Mesodermal cell (in vitro differentiated cells): ENCODE data around the gene ZNF346. TPM values are rescaled to one million over a fixed set of nuclear protein-coding genes. Genes with fewer than 3 reads are reported as not detected.
A peak's percentile ranks its signal among the peaks of the same experiment; 100 is the strongest.
"Not testable (repeated sequence)": the region's sequence is repeated elsewhere in the genome, so short reads cannot be mapped to it uniquely, and the experiment has no call there.

Experiments
- H3K27ac ChIP-seq: 2 replicates; pipeline ENCODE4 v1.7.0; 2013; ENCODE audit warnings: mild to moderate bottlenecking, low read depth, low read length, moderate library complexity; ENCODE audit not compliant: severe bottlenecking
- H3K36me3 ChIP-seq: 2 replicates; pipeline ENCODE4 v1.7.1; 2013; ENCODE audit warnings: mild to moderate bottlenecking, low read length, moderate library complexity; ENCODE audit not compliant: control insufficient read depth, insufficient read depth
- H3K4me1 ChIP-seq: one replicate; pipeline ENCODE4 v1.7.1; 2013; ENCODE audit warnings: mild to moderate bottlenecking, low read length; ENCODE audit not compliant: insufficient read depth, control insufficient read depth, poor library complexity, severe bottlenecking
- H3K4me3 ChIP-seq: 2 replicates; pipeline ENCODE4 v1.7.0; 2013; ENCODE audit warnings: low read length, control low read depth, mild to moderate bottlenecking; ENCODE audit not compliant: insufficient read depth, poor library complexity, severe bottlenecking; ENCODE audit errors: extremely low read depth
- H3K9me3 ChIP-seq: 2 replicates; pipeline ENCODE4 v1.7.1; 2013; ENCODE audit warnings: mild to moderate bottlenecking, low read length, moderate library complexity; ENCODE audit not compliant: control insufficient read depth
- WGBS, 2 experiments: methylation state at CpG; one replicate each; pipeline ENCODE4 v1.1.5; 2013; ENCODE audit warnings: missing lambda C conversion rate in 2 of 2; ENCODE audit not compliant: insufficient coverage in 2 of 2; 5-methylcytosine and 5-hydroxymethylcytosine counted together
- polyA plus RNA-seq, 2 experiments: library from polyadenylated mRNA; stranded (reverse); fragments of 50-300 nt; gene quantifications; one replicate each; pipeline ENCODE4 v1.2.3, GENCODE V29; 2013

Gene ZNF346, protein sequence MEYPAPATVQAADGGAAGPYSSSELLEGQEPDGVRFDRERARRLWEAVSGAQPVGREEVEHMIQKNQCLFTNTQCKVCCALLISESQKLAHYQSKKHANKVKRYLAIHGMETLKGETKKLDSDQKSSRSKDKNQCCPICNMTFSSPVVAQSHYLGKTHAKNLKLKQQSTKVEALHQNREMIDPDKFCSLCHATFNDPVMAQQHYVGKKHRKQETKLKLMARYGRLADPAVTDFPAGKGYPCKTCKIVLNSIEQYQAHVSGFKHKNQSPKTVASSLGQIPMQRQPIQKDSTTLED
- 18.2 TPM for polyA plus RNA-seq (2013, experiment 1 of 2)
- 15.5 TPM for polyA plus RNA-seq (2013, experiment 2 of 2)

DNA sequence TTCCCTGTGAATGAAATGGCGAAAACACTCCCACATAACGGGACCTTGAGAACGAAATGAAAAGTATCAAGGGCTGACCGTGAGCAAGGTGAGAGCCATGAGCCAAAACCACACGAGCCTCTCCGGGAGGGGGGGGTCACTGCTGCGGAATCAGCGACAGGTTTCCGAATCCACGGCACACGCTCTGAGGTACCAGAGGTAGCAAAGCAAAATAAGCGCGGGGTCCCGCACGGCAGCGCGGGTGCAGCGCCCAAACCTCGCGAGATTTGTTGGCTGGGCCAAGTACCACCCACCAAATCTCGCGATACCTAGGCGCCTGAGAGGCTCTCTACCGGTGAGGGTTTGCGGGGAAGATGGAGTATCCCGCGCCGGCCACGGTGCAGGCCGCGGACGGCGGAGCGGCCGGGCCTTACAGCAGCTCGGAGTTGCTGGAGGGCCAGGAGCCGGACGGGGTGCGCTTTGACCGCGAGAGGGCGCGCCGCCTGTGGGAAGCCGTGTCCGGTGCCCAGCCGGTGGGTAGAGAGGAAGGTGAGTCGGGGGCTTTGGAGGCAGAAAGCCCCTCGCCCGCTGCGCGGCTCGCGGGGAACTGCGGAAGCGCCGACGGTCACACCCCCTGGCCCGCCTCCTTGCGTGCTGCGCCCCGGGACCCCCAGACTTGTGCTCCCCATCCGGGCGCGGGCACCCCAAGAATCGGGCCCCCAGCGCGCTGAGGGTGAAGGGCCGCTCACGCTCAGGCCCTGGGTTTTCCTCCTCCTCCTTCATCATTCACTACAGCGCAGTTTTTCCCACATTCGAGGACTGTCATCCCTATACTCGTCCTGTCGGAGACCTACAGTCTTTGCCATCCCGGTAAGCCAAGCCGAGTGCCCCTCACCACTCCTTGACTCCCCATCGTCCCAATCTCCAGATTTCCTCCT, at the start of gene ZNF346:
TSS of gene ZNF346 (plus strand) at position 311 of the 917 bp plus-strand sequence. CDS start at position 354, 43 bp downstream.
- WGBS, 2 experiments: 1 to 3% methylated on average over 38 to 74 of the region's 77 CpGs
- peak within 1 kb of the TSS; percentile 72 for H3K27ac ChIP-seq
- no peaks in the 10 kb centered on the region for H3K9me3 ChIP-seq
- H3K4me1 ChIP-seq: no peaks in the 10 kb centered on the region
- H3K4me3 ChIP-seq: peak within 1 kb of the TSS; percentile 84
- peaks cover 14% of the 10 kb centered on the region for H3K36me3 ChIP-seq

- WGBS, 2 experiments: 100% methylated on average over 2 to 3 of the region's 3 CpGs
- Histone ChIP-seq H3K27ac (no peak overlapping the region), H3K4me3 (no peak overlapping the region), H3K36me3 (peaks cover 59% of the 10 kb centered on the region), H3K9me3 (no peaks in the 10 kb centered on the region), H3K4me1 (no peaks in the 10 kb centered on the region)
Observed at GRCh38 chr5:176979669-176980068, 42.8 kb upstream of the ZNF346 start.

- Histone ChIP-seq H3K9me3 (peaks cover 9% of the 10 kb centered on the region), H3K4me1 (no peaks in the 10 kb centered on the region), H3K27ac (no peak overlapping the region), H3K4me3 (no peak overlapping the region), H3K36me3 (peaks cover 62% of the 10 kb centered on the region)
- WGBS, 2 experiments: 97 to 100% methylated on average over 2 to 5 of the region's 7 CpGs
Observed at GRCh38 chr5:176980818-176981217, 41.7 kb upstream of the ZNF346 start.

- H3K4me3 ChIP-seq, H3K4me1 ChIP-seq, H3K27ac ChIP-seq: not testable (repeated sequence)
- Histone ChIP-seq H3K36me3 (peaks cover 58% of the 10 kb centered on the region), H3K9me3 (peaks cover 16% of the 10 kb centered on the region)
- WGBS, 2 experiments: 86 to 87% methylated on average over 4 of the region's 13 CpGs
Observed at GRCh38 chr5:176983112-176983511, 39.4 kb upstream of the ZNF346 start.

DNA sequence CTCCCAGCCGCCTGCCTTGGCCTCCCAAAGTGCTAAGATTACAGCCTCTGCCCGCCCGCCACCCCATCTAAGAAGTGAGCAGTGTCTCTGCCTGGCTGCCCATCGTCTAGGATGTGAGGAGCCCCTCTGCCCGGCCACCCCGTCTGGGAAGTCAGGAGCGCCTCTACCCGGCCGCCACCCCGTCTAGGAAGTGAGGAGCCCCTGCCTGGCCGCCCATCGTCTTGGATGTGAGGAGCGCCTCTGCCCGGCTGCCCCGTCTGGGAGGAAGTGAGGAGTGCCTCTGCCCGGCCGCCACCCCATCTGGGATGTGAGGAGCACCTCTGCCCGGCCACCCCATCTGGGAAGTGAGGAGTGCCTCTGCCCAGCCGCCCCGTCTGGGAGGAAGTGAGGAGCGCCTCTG, 38.9 kb upstream of the ZNF346 start:
- not testable (repeated sequence) for H3K4me1 ChIP-seq, H3K27ac ChIP-seq, H3K4me3 ChIP-seq
- Histone ChIP-seq H3K36me3 (peaks cover 63% of the 10 kb centered on the region), H3K9me3 (peaks cover 18% of the 10 kb centered on the region)
- 93% methylated on average over 8 to 19 of the region's 21 CpGs for whole genome bisulfite sequencing, 2 experiments

DNA sequence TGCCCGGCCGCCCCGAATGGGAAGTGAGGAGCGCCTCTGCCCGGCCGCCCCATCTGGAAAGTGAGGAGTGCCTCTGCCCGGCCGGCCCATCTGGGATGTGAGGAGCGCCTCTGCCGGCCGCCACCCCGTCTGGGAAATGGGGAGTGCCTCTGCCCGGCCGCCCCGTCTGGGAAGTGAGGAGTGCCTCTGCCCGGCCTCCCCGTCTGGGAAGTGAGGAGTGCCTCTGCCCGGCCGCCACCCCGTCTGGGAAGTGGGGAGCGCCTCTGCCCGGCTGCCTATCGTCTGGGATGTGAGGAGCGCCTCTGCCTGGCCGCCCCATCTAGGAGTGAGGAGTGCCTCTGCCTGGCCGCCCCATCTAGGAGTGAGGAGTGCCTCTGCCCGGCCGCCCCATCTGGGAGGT, 38.3 kb upstream of the ZNF346 start:
- H3K27ac ChIP-seq, H3K4me1 ChIP-seq, H3K4me3 ChIP-seq: not testable (repeated sequence)
- Histone ChIP-seq H3K9me3 (peaks cover 18% of the 10 kb centered on the region), H3K36me3 (peaks cover 63% of the 10 kb centered on the region)
- 97% methylated on average over 22 to 28 of the region's 28 CpGs for WGBS, 2 experiments

GRCh38 chr5:176985516-176985915, 37.0 kb upstream of the ZNF346 start:
- WGBS, 2 experiments: 93 to 100% methylated on average over 2 of the region's 2 CpGs
- Histone ChIP-seq H3K4me3 (no peak overlapping the region), H3K36me3 (peaks cover 57% of the 10 kb centered on the region)

GRCh38 chr5:176986280-176986679, 36.2 kb upstream of the ZNF346 start:
- no peaks in the 10 kb centered on the region for H3K4me1 ChIP-seq
- H3K9me3 ChIP-seq: peaks cover 18% of the 10 kb centered on the region
- H3K36me3 ChIP-seq: peaks cover 49% of the 10 kb centered on the region
- H3K27ac ChIP-seq: no peak overlapping the region
- H3K4me3 ChIP-seq: no peak overlapping the region
- 100% methylated on average over 1 of the region's 2 CpGs; no CpG with 5 or more reads in 1 of the 2 experiments for WGBS, 2 experiments

More at GRCh38 chr5:176985516-176985915, 37.0 kb upstream of the ZNF346 start:
- Histone ChIP-seq H3K9me3 (peaks cover 18% of the 10 kb centered on the region), H3K4me1 (no peaks in the 10 kb centered on the region), H3K27ac (no peak overlapping the region)

DNA sequence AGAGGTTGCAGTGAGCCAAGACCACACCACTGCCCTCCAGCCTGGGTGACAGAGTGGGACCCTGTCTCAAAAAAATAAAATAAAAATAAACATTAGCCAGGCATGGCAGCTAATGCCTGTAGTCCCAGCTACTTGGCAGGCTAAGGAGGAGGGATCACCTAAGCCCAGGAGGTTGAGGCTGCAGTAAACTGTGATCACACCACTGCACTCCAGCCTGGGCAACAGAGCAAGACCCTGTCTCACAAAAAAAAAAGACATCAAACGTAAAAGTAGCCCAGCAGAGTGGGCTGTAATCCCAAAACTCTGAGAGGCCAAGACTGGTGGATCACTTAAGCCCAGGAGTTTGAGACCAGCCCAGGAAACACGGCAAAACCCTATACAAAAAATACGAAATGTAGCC, 34.9 kb upstream of the ZNF346 start:
- Histone ChIP-seq H3K36me3 (peaks cover 42% of the 10 kb centered on the region), H3K9me3 (peaks cover 18% of the 10 kb centered on the region), H3K4me1 (no peaks in the 10 kb centered on the region), H3K27ac (no peak overlapping the region), H3K4me3 (no peak overlapping the region)
- 92 to 95% methylated on average over 2 of the region's 3 CpGs for WGBS, 2 experiments

- H3K4me3 ChIP-seq, H3K27ac ChIP-seq, H3K4me1 ChIP-seq: not testable (repeated sequence)
- Histone ChIP-seq H3K36me3 (peaks cover 36% of the 10 kb centered on the region), H3K9me3 (peaks cover 15% of the 10 kb centered on the region)
- WGBS, 2 experiments: 95 to 100% methylated on average over 3 of the region's 3 CpGs
Observed at GRCh38 chr5:176993081-176993480, 29.4 kb upstream of the ZNF346 start.
